Progenitor cell of endocrine pancreas (in vitro differentiated cells): ENCODE results near the gene PQBP1. TPM values are rescaled to one million over a fixed set of nuclear protein-coding genes. Genes with fewer than 3 reads are reported as not detected.

Source experiments
- DNase-seq: peaks from one replicate; pipeline ENCODE4 v3.0.0; 2021; ENCODE audit warnings: low spot score; ENCODE audit not compliant: unreplicated experiment
- H3K27ac Mint-ChIP-seq: 2 replicates; pipeline ENCODE4 v1.8.0; 2021; ENCODE audit warnings: mild to moderate bottlenecking, moderate library complexity, mixed read lengths
- H3K27me3 Mint-ChIP-seq: 2 replicates; pipeline ENCODE4 v1.8.0; 2021; ENCODE audit warnings: mixed read lengths
- H3K36me3 Mint-ChIP-seq: 2 replicates; pipeline ENCODE4 v1.8.0; 2022; ENCODE audit warnings: mixed read lengths; ENCODE audit not compliant: insufficient read depth
- H3K4me1 Mint-ChIP-seq: 2 replicates; pipeline ENCODE4 v1.8.0; 2021; ENCODE audit warnings: low read depth, mixed read lengths
- H3K4me3 Mint-ChIP-seq: 2 replicates; pipeline ENCODE4 v1.8.0; 2021; ENCODE audit warnings: low read depth, mild to moderate bottlenecking, moderate library complexity, mixed read lengths
- H3K9me3 Mint-ChIP-seq: 2 replicates; pipeline ENCODE4 v1.8.0; 2021; ENCODE audit warnings: low read depth, mixed read lengths
- total RNA-seq: library from RNA; stranded (reverse); gene quantifications from 2 replicates; pipeline ENCODE4 v1.2.1, GENCODE V29; 2021
- TF ChIP-seq, protein P1 (sequence below): fragments of 200-600 bp; sonication (generic); IDR thresholded peaks from one replicate; pipeline ENCODE4 v1.5.0; 2021; ENCODE audit warnings: antibody characterized with exemption, mild to moderate bottlenecking; ENCODE audit not compliant: unreplicated experiment

The PQBP1 gene
- total RNA-seq, 1 donor from 2014 or later, result 75.4 TPM

DNA sequence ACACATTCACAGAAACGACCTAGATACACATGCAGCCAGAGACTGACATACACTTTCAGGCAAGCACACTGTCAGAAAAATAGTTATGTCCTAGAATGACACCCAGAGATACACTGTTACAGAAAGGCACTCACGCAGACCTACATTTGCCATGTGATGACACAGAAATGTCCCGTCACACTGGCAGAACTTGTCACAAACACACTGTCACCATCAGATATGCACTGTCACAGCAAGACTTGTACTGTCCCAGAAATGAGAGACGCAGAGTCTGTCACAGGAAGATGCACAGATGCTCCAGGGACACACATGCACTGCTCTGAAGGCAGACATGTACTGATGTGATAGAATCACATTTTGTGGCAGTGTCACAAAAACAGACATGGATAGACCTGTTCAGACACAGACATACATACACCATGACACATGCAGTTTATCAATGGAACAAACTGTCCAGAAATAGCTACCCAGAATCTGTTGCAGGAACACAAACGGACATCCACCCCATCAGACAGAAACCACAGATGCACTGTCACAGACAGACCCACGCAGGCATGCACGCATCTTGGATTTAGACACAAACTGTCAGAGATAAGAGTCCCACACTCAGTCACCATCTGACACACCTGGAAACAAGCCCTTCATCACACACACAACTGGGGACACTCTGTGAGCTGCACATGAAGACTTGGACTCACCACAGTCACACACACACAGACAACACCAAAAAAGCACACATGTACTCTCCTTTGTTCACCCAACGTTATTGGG, 22.4 kb downstream of the PQBP1 start:
- peak overlapping the region; percentile 78 for H3K4me3 Mint-ChIP-seq
- no peak for DNase-seq
- TF ChIP-seq, protein P1, sequence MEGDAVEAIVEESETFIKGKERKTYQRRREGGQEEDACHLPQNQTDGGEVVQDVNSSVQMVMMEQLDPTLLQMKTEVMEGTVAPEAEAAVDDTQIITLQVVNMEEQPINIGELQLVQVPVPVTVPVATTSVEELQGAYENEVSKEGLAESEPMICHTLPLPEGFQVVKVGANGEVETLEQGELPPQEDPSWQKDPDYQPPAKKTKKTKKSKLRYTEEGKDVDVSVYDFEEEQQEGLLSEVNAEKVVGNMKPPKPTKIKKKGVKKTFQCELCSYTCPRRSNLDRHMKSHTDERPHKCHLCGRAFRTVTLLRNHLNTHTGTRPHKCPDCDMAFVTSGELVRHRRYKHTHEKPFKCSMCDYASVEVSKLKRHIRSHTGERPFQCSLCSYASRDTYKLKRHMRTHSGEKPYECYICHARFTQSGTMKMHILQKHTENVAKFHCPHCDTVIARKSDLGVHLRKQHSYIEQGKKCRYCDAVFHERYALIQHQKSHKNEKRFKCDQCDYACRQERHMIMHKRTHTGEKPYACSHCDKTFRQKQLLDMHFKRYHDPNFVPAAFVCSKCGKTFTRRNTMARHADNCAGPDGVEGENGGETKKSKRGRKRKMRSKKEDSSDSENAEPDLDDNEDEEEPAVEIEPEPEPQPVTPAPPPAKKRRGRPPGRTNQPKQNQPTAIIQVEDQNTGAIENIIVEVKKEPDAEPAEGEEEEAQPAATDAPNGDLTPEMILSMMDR, result no peak
- peak overlapping the region; percentile 57 for H3K27ac Mint-ChIP-seq
- no peaks in the 10 kb centered on the region for H3K27me3 Mint-ChIP-seq
- H3K9me3 Mint-ChIP-seq, result peaks cover 12% of the 10 kb centered on the region
- peaks cover 19% of the 10 kb centered on the region for H3K4me1 Mint-ChIP-seq
- H3K36me3 Mint-ChIP-seq, result peaks cover 7% of the 10 kb centered on the region

DNA sequence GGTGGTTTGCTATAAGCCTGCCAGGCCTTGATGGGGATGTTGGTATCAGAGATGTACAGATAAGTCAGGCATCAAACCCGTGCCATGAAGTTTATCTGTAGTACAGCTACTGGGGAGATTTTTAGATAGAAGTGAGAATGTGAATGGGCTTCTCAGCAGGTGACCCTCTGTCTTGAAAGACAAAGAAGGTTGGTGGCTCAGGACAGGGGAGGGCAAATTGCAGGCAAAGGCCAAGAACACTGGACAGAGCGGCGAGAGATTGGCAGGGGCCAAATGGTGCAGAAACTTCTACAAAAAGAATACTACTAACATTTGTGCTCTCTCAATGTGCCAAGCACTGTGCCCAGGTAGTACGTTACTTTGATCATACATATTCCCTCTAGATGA, 23.0 kb downstream of the PQBP1 start:
- DNase-seq, result no peak
- no peak overlapping the region for H3K4me3 Mint-ChIP-seq

DNA sequence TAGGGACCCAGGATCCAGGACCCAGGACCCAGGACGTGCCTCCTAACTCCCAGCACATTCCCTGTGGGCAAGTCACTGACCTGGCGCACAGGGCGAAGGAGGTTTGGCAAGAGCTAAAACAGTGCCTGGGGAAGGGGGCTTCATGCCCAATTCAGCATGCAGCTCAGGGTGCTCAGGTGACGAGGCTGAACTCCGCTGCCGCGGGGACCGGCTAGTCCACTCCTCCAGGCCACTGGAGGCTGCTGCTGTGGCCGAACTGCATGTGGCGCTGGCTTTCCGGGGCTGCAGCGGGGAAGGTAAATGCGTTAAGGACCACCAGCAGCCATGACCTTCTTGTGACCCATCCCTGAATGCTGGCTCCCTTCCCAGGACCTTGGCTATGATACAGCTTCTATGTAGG, 26.0 kb downstream of the PQBP1 start:
- Mint-ChIP-seq H3K4me3 (no peak overlapping the region), H3K27ac (no peak overlapping the region), H3K4me1 (peaks cover 9% of the 10 kb centered on the region), H3K27me3 (no peaks in the 10 kb centered on the region), H3K36me3 (peaks cover 12% of the 10 kb centered on the region), H3K9me3 (peaks cover 13% of the 10 kb centered on the region)
- TF ChIP-seq, protein P1, result no peak
- no peak for DNase-seq

More for the DNA sequence above, 23.0 kb downstream of the PQBP1 start:
- Mint-ChIP-seq H3K27me3 (no peaks in the 10 kb centered on the region), H3K36me3 (peaks cover 11% of the 10 kb centered on the region), H3K27ac (no peak overlapping the region), H3K4me1 (peaks cover 19% of the 10 kb centered on the region), H3K9me3 (peaks cover 14% of the 10 kb centered on the region)
- TF ChIP-seq, protein P1, result no peak

DNA sequence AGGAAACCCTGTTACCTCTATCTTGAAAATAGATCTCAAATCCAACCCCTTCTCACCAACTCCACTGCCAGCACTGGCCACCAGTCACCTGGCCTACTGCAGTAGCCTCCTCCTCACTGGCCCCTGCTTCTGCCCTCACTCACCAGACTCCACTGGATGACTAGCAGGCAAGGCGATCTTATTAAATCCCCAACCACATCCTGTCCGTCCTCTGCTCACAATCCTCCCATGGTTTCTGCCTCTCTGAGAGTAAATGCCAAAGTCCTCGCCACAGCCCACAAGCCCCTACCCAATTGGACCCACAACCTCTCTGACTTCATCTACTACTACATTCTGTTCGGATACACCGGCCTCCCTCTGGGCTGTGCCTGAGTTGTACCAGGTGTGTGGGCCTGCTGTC, 26.5 kb downstream of the PQBP1 start:
- no peaks in the 10 kb centered on the region for H3K27me3 Mint-ChIP-seq
- H3K9me3 Mint-ChIP-seq, result peaks cover 13% of the 10 kb centered on the region
- DNase-seq, result no peak
- TF ChIP-seq, protein P1, result no peak
- no peak overlapping the region for H3K4me3 Mint-ChIP-seq
- H3K27ac Mint-ChIP-seq, result no peak overlapping the region
- H3K36me3 Mint-ChIP-seq, result peaks cover 12% of the 10 kb centered on the region
- peaks cover 9% of the 10 kb centered on the region for H3K4me1 Mint-ChIP-seq

DNA sequence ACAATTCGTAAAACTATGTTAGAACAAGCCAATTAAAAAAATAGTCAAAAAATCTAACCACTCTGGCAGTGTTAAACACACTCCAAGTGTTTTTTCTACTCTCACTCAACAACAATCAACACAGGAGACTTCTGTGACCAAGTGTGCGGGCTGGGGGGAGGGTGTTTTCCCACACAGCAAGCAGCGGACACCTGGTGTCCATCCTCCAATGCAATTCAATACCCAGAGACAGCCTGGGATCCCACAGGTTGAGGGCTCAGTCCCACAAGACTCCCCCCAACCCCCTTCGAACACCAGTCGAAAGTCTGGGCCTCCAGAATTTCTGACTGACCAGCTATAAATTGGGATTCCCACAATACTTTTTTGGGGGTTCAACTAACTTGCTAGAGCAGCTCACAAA, 29.4 kb downstream of the PQBP1 start:
- Mint-ChIP-seq H3K27me3 (no peaks in the 10 kb centered on the region), H3K4me1 (peaks cover 2% of the 10 kb centered on the region), H3K36me3 (peaks cover 17% of the 10 kb centered on the region), H3K27ac (no peak overlapping the region), H3K4me3 (no peak overlapping the region), H3K9me3 (peaks cover 12% of the 10 kb centered on the region)
- no peak for DNase-seq
- TF ChIP-seq, protein P1, result no peak
